Dedifferentiated amniotic fluid mesenchymal stem cell (primary cell): ENCODE results near the gene SMTNL2.
"Not testable (repeated sequence)": the region's sequence is repeated elsewhere in the genome, so short reads cannot be mapped to it uniquely, and the experiment has no call there.

Source experiments
- DNase-seq: peaks from one replicate; pipeline ENCODE4 v3.0.0-alpha.2; 2016; ENCODE audit errors: extremely low spot score

The SMTNL2 gene

GRCh38 chr17:4585638-4585994 is 1.3 kb downstream of the SMTNL2 start:
- no peak for DNase-seq

DNA sequence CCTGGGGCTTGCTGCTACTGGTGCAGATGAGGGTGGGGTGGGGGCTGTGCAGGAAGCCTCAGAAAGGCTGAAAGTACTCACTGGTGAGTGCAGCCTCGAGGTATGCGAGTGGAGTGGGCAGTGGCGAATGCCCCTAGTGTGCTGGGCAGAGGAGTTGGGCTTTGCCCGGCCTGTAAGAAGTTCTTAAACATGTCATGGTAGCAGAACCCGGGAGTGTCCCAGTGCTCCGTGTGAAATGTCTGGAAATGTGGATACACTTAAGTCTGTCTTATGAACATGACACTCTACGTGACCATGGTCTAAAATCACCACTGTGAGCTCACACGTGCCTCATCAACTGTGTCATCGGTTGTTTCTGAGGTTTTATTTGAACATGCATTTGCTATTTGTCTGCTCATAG is 1.7 kb downstream of the SMTNL2 start:
- DNase-seq = no peak

DNA sequence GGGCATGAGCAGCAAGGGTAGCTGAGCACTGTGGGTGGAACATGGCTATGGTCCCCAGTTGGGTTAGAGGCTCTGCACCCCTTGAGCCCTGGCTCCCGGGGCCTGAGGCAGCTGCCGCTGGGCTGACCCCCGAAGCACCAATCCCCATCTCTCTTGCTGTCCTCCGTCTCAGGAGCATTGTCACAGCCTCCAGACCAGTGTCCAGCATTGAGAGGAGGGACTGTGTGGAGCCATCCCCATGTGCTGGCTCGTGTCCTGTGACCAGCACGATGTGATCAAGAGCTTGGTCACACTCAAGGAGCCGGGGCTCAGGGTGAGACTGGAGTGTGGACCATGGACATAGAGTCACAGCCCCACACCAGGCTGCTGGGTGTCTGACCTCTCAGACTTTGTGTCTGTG is 2.9 kb downstream of the SMTNL2 start:
- DNase-seq = no peak

DNA sequence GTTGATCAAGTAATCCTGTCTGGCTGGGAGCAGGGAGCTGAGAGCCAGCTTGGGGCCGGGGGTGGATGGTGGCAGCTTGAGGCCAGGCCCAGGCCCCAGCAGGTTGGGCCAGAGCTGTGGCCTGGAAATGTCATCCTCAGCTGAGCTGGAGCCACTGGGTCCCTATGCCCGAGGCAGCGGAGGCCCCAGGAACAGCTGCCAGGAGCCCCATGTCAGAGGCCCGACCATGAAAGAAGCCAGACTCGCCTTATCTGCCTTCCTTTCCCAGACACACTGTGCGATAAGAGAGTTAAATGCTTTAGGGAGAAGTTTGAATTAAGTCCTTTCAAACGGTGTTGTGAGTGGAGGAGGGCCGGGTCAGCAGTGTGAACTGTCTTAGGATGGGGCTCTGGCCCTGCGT is 3.5 kb downstream of the SMTNL2 start:
- no peak for DNase-seq

- no peak for DNase-seq
Measured at GRCh38 chr17:4588391-4588790, 4.1 kb downstream of the SMTNL2 start.

DNA sequence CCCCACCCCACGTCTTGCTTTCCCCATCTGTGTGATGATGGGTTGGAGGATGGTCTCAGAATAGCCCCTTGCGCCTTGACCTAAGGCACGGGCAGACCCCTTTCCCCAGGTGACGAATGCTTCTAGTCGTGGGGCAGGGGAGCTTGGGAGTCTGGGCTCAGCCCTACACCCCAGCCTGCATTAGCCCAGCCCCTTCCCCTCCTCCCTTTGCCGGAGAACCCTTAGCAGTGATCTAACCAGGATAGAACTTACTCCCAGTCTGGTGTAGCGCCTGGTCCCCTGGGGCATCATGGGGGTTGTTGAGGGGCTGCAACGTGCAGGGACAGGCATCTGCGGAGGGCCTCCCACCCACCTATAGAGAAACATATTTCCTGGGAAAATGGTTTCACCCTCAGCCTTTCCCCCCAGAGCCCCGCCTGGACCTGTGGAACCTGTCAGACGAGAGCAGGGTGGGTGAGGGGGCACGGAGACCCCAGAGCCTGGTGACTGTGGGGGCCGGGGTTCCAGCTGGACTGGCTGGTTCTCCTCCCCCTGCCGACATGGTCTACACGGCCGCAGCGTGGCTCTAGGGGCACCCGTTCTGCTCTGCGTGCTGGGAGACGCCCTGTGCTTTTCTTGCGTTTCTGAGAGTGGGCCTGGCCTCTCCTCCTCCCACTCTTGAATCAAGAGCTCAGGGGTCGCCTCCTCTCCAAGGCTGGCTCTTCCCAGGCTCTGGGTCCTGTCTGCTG is 4.7 kb downstream of the SMTNL2 start:
- DNase-seq = no peak

GRCh38 chr17:4590042-4590441 is 5.7 kb downstream of the SMTNL2 start:
- not testable (repeated sequence) for DNase-seq

GRCh38 chr17:4590981-4591453 is 6.7 kb downstream of the SMTNL2 start:
- no peak for DNase-seq

DNA sequence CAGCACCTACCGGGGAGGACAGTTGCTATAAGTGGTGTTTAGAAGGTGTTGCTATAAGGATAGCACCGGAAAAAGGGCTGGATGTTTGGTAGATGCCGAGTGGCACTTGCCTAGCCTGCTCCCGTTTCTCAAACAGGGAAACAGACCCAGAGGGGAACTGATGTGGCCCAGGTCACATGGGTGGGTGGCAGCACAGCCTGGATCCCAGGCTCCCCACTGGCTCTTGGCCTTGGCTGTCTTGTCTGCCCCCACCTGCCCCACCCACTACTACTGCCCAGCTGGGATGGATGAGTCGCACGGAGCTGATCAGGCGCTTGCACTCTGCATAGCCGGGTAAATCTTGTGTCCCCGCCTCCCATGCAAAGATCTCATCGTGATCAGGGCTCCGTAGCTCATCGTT is 7.2 kb downstream of the SMTNL2 start:
- DNase-seq = no peak

- DNase-seq = no peak
Measured at GRCh38 chr17:4592240-4593005, 8.1 kb downstream of the SMTNL2 start.

GRCh38 chr17:4593021-4593421 is 8.7 kb downstream of the SMTNL2 start:
- DNase-seq = no peak

DNA sequence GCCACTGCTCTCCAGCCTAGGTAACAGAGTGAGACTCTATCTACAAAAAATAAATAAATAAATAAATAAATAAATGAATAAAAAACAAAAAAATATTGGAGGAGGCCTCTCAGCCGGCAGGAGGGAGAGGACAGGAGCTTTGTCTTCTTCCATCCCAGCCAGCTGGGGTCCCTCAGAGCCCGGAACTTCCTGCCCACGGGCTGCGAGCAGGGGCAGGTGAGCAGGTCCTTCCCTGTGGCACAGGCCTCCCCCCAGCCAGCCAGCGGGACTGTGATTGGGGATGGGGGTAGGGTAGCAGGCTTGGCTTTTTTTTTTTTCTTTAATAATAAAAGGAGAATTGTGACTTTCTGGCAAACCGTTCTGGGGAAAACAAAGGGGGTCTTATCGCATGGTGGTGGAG is 10.1 kb downstream of the SMTNL2 start:
- no peak for DNase-seq

- no peak for DNase-seq
Measured at GRCh38 chr17:4594931-4595684, 10.8 kb downstream of the SMTNL2 start.

- not testable (repeated sequence) for DNase-seq
Measured at GRCh38 chr17:4595685-4596342, 11.5 kb downstream of the SMTNL2 start.

DNA sequence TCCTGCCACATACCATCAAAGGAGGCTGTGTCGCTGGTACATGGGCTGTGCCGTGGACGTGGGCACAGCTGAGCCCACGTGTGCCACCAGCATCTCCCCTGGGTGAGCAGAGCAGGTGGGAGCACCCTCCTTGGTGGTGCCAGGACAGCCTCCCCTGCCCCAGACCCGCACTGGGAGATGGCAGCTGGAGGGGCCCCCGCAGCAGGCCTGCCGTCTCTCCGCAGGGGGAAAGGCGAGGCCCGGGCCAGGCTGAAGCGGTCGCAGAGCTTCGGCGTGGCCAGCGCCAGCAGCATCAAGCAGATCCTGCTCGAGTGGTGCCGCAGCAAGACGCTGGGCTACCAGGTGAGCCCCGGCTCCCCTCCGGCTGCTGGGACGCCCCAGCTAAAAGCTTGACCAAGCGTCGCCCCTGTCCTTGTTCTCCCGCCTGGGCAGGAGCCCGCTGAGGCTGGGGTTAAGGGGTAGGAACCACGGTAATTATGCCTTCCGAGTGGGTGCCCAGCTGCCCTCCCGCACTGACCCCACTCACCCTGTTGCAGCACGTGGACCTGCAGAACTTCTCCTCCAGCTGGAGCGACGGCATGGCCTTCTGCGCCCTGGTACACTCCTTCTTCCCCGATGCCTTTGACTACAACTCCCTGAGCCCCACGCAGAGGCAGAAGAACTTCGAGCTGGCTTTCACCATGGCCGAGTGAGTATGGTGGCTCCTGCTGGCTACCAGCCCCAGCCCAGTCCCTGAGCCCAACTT is 12.5 kb downstream of the SMTNL2 start:
- no peak for DNase-seq

- no peak for DNase-seq
Measured at GRCh38 chr17:4597975-4598374, 13.6 kb downstream of the SMTNL2 start.

- no peak for DNase-seq
Measured at GRCh38 chr17:4598776-4599504, 14.6 kb downstream of the SMTNL2 start.

DNA sequence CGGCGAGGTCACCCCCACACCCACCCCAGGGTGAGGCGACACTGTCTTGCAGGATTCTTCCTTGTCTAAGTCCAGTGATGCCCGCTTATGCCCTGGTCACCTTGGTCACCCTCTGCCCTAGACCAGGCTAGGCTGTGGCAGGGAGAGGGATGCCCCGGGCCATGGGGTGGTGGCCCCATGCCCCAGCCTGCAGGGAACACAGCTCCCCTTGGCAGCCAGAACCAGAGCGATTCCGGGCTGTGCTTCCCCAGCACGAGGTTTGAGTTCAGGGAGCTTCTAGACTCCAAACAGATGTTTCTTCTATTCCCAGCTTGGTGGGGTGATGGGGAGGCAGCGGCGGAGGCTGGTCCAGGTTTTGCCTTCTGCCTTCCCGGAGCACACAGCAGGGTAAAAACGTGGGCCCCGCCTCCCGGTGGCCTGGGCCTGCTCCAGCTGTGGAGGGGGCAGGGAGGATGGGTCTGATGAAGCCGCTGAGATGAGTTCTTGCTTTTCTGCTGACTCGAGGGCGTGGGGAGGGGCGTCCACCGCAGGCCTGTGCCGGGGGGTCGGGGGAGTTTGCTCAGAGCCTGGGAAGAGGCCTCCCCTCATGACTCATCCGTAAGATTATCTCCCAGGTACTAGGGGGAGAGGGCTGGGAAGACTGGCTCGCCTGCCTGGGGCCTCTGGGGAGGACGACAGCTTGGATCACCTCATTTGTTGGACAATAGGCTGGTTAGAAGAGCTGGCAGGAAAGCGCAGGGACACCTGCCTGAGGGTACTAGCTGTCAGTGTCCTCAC is 15.4 kb downstream of the SMTNL2 start:
- no peak for DNase-seq

- no peak for DNase-seq
Measured at GRCh38 chr17:4600563-4600962, 16.2 kb downstream of the SMTNL2 start.

DNA sequence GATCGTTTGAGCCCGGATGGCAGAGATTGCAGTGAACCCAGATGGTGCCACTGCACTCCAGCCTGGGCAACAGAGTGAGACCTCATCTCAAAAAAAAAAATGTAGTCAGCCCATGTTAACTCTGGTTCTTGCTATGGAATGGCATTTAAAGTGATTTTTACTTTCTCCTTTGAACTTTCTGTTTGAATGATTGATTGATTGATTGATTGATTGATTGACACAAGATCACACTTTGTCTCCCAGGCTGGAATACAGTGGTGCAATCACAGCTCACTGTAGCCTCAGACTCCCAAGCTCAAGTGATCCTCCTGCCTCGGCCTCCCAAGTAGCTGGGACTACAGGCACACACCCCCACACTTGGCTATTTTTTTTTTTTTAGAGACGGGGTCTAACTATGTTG is 17.0 kb downstream of the SMTNL2 start:
- DNase-seq = no peak
